ENCODE measurements around the gene CCT6A.
A peak's percentile ranks its signal among the peaks of the same experiment; 100 is the strongest.
"Not testable (repeated sequence)": the region's sequence is repeated elsewhere in the genome, so short reads cannot be mapped to it uniquely, and the experiment has no call there.

The CCT6A gene

GRCh38 chr7:56053993-56054392 lies 2.4 kb downstream of the CCT6A start:
- no peak for DNase-seq

- DNase-seq, result no peak
These were observed 10.8 kb downstream of the CCT6A start for GRCh38 chr7:56062382-56062781.

- DNase-seq, result peak; percentile 61
These were observed 11.9 kb downstream of the CCT6A start for GRCh38 chr7:56063500-56063881.

- DNase-seq, result peak; percentile 82
These were observed 12.5 kb downstream of the CCT6A start, which contains the start of gene SUMF2 for GRCh38 chr7:56063882-56064625. SUMF2 (plus strand) TSS chr7:56064286; CDS start chr7:56064312, 26 bp downstream.

GRCh38 chr7:56066376-56066775 lies 14.8 kb downstream of the CCT6A start:
- not testable (repeated sequence) for DNase-seq

GRCh38 chr7:56074371-56074791 lies 22.8 kb downstream of the CCT6A start:
- DNase-seq, result peak; percentile 61

GRCh38 chr7:56077681-56078080 lies 26.1 kb downstream of the CCT6A start:
- no peak for DNase-seq

- no peak for DNase-seq
These were observed 26.6 kb downstream of the CCT6A start for GRCh38 chr7:56078196-56078595.

GRCh38 chr7:56079450-56080185 lies 28.1 kb downstream of the CCT6A start:
- no peak for DNase-seq

- not testable (repeated sequence) for DNase-seq
These were observed 29.3 kb downstream of the CCT6A start for GRCh38 chr7:56080726-56081435.

GRCh38 chr7:56081626-56082340 lies 30.2 kb downstream of the CCT6A start:
- no peak for DNase-seq

GRCh38 chr7:56083150-56083785 lies 31.7 kb downstream of the CCT6A start:
- DNase-seq, result peak; percentile 89

GRCh38 chr7:56086761-56087160 lies 35.2 kb downstream of the CCT6A start:
- no peak for DNase-seq

- no peak for DNase-seq
These were observed 35.9 kb downstream of the CCT6A start for GRCh38 chr7:56087445-56087844.

GRCh38 chr7:56091591-56091990 lies 40.0 kb downstream of the CCT6A start:
- no peak for DNase-seq

GRCh38 chr7:56092388-56092787 lies 40.8 kb downstream of the CCT6A start:
- DNase-seq, result not testable (repeated sequence)

- DNase-seq, result no peak
These were observed 41.4 kb downstream of the CCT6A start, which contains the start of gene PHKG1 for GRCh38 chr7:56092789-56093531. PHKG1 (minus strand) TSS chr7:56092952; CDS start chr7:56088941, 4,011 bp downstream.

GRCh38 chr7:56097700-56098099 lies 46.1 kb downstream of the CCT6A start:
- DNase-seq, result no peak

GRCh38 chr7:56098187-56099008 lies 46.8 kb downstream of the CCT6A start:
- DNase-seq, result not testable (repeated sequence)

- no peak for DNase-seq
These were observed 48.1 kb downstream of the CCT6A start for GRCh38 chr7:56099653-56100052.

GRCh38 chr7:56104138-56104537 lies 52.6 kb downstream of the CCT6A start:
- not testable (repeated sequence) for DNase-seq
